HEK293T (cell line): ENCODE results near the gene SMG6.

Experiments used
- BHLHE40 ChIP-seq: fragments of 450-650 bp; IDR thresholded peaks from 2 replicates; pipeline ENCODE4 v1.6.1; 2016; ENCODE audit warnings: mild to moderate bottlenecking, moderate library complexity, borderline replicate concordance
- ELF4 ChIP-seq: fragments of 450-650 bp; IDR thresholded peaks from 2 replicates; pipeline ENCODE4 v1.6.1; 2017; ENCODE audit warnings: antibody characterized with exemption
- TF ChIP-seq, protein P1 (sequence below): fragments of 450-650 bp; IDR thresholded peaks from 2 replicates; pipeline ENCODE4 v1.6.1; 2016

DNA sequence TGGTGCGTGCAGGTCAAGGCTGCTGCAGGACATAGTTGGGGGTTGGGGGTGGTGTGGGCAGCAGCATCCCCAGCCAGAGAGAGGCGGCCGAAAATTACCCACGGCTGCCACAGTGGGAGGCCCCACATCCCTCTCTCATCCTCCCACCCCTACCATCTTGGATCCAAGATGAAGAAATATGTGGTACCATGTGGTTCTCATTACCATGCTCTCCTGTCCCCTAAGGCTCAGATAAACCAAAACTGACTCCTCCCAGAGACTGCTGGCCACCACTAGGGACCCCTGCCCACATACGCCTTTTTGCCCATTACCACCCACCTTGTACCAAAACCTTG, 128.3 kb downstream of the SMG6 start:
- TF ChIP-seq BHLHE40 (no peak), ELF4 (no peak)
- TF ChIP-seq, protein P1, sequence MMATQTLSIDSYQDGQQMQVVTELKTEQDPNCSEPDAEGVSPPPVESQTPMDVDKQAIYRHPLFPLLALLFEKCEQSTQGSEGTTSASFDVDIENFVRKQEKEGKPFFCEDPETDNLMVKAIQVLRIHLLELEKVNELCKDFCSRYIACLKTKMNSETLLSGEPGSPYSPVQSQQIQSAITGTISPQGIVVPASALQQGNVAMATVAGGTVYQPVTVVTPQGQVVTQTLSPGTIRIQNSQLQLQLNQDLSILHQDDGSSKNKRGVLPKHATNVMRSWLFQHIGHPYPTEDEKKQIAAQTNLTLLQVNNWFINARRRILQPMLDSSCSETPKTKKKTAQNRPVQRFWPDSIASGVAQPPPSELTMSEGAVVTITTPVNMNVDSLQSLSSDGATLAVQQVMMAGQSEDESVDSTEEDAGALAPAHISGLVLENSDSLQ: no peak
